ENCODE measurements around the gene SKOR1.

SKOR1 gene

GRCh38 chr15:67832031-67832551 is 6.8 kb downstream of the SKOR1 start:
- DNase-seq (ENCODE audit: low read depth) = peak; percentile 33

DNA sequence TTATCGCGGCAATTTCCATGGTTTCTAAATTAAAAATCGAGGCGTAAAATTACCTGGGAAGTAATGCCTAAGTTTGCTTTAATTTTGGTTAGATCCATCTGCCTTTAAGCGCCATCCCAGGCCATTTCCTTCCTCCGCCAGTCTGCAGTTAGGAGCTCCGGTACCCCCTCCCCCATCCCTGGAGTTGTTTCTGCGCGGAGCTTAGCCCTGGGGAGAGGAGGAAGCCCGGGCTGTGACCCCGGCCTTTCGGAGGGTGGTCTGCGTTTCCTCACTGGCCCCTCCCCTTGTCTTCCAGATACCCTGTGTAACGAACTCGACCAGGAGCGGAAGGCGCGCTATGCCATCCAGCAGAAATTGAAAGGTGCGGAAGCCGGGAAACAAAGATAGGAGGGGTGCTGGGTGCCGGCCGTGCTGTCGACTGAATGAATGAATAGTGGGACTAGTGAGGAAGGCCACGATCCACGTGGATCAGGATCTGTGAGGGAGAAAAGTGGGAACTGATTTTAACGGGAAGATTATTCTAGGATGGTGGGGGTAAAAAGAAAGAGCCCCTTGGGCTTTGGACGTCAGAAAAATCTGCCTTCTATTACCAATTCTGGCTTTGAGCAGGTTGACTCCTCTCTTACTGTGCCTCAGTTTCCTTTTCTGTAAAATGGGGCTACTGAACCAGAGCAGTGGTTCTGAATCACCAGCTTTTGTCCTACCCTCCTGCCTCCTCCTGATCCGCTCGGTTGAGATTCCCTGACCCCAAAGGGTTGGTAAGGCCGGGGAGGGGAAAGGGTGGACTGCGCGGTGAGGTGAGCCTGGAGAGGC is 7.8 kb downstream of the SKOR1 start:
- DNase-seq (ENCODE audit: low read depth) = no peak

DNA sequence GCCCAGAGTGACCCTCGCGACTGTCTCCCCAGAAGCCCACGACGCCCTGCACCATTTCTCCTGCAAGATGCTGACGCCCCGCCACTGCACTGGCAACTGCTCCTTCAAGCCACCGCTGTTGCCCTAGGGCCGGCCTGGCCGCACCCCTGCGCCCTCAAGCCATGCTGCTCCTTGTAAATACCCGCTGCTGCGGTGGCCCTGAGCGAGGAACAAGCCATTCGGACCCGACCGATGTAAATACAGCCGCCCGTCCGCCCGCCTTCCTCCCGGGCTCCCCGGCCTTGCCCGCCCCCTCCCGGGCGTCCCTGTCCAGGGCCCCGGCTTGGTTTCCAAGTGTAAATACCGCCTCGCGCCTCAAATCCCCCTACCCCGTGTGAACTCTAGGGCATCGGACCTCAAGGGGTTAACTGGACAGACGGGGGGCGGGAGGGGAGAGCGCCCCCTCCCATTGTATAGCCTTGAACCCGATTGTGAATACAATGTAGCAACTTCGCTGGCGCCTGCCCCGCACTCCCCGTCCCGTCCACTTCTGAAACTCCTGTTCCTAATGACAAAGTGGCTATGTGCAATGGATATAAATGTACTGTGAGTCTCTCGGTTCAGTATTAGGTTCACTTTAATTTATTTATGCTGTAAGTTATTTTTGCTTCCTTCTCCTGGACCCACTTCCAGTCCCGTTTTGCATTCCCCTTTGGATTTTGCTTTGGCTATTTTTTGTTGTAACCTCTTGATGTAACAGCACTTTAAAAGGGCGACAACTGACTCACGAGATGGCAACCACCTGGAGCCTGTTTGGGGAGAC is 8.6 kb downstream of the SKOR1 start:
- DNase-seq (ENCODE audit: low read depth) = no peak

DNA sequence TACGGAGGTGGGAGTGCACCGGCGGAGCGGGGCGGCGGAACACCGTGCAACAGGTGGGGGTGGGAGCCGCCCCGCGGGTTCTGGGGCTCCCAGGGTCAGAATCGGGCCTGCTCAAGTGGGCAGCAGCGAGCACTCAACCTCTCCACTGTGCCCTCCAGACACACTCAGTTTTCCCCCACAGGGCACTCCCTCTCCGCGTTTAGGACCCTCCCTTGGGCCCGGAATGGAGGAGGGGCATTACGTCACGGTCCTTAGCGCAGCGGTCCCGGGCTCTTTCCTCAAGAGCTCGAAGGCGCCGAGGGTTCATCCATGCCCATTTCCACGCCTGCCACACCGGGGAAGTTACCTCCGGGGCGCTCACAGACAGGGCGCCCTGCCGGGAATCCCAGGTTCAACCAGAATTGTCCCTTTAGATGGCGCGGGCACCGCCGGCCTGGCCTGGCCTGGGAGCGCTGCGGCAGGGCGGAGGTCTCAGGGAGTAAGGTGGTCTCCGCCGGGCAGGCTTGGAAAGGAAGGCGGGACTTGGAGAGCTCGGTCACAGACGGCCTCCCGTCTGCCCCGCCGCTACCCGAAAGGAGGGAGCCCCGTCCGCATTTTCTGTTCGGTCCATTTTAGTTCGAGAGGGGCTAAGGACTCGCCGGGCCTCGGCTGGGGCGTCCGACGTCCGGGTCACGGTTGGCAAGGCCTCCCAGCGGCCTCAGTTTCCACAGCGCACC is 9.4 kb downstream of the SKOR1 start:
- DNase-seq (ENCODE audit: low read depth) = no peak

DNA sequence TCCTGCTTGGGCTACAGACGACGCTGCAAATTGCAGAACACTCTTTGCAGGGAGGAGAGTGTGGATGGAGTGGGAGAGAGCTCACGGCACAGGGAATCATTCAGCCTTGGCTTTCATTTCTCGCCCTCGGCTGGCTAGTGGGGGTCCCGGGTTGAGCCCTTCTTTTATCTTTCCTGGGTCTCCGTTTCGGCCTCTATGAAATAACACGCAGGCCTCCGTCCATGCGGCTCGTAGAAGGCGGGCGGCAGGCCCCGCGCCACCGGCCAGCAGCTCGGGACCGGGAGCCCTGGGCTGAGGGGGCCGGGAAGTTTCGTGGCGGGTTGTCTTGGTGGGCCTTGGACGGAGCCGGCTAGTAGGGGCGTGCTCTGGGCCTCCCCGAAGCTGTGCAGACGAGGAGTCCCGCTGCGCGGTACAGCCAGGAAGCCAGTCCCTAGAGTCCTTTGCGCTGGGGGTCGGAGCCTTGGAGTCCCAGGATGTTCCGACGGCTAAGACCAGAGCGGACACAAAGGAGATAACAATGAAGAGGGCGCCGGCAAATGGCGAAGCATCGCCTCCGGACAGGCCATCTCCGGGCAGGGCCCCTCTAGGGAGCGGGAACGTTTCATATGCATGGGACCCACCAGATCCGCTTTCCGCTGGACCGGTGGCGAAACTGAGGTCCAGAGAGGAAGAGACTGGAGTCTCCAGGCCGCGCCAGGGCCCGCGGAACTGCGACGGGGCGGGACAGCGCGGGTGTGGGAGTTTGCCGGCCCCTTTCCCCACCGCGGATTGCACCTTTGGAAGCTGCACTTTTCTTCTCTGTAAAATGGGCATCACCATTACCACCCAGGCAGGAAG is 10.2 kb downstream of the SKOR1 start:
- no peak for DNase-seq (ENCODE audit: low read depth)

- DNase-seq (ENCODE audit: low read depth) = no peak
Measured at GRCh38 chr15:67836134-67836455, 10.8 kb downstream of the SKOR1 start.

- no peak for DNase-seq (ENCODE audit: low read depth)
Measured at GRCh38 chr15:67836477-67836876, 11.2 kb downstream of the SKOR1 start.

GRCh38 chr15:67836955-67837354 is 11.6 kb downstream of the SKOR1 start:
- DNase-seq (ENCODE audit: low read depth) = no peak

DNA sequence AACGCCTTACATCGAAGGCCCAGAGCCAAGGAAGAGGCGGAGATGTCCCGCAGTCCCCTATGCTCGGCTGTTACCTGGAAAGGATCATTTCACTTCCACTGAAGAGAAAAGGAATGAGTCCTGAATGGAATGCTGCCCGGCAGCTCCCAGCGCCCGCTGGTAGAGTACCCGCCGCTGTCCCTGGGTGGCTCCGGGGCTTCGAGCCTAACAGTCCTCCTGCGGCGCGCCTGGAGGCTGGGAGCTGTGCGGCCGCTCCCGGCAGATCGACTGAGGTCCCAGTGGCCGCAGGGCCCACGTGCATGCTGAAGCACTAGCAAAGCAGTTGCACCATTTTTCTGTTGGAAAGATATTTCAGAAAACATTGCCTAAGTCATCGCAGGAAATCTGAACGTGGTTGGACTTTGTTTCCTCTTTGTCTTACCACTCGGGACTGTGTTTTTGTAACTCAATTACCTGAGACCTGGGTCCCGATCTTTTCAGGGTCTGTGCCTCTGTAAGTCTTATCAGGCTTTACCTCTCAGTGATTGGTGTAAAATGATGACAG is 13.6 kb downstream of the SKOR1 start:
- peak; percentile 41 for DNase-seq (ENCODE audit: low read depth)

- DNase-seq (ENCODE audit: low read depth) = peak; percentile 22
Measured at GRCh38 chr15:67839499-67839928, 14.2 kb downstream of the SKOR1 start.

- DNase-seq (ENCODE audit: low read depth) = peak; percentile 92
Measured at GRCh38 chr15:67839929-67840748, 14.8 kb downstream of the SKOR1 start, which contains the start of gene RNU6-1. Gene RNU6-1 (minus strand): TSS chr15:67840045.

DNA sequence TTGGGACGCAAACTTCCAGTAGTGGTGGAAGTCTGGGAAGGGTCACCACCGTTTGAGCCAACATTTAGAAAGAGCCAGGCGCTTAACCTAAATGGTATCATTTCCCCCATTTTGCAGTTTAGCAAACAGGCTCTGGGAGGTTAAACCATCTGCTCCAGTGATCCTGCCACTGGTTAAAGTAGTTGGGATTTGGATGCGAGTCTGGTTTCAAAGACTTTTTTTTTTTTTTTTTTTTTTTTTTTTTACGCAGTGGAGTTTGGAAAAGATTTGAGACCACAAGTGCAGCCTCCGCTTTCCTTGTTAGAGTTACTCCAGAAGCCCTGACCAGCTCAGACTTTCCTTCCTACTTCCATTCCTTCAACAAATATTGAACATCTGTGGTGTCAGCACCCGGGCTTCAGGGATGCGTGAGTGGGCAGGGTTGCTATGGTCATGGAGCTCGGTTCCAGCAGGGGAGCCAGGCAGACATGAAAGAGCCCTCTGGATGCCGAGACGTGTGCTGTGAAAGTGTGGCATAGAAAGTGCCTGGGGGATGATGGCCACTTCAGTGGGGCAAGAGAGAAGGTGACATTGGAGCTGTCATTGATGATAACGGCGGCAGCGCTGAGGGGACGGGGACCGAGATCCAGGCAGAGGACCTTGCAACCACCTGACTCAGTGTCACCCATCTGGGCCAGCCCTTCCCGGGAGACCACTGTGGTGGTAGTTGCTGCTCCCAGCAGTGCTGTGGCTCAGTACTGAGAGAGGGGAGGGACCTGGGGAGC is 15.6 kb downstream of the SKOR1 start:
- peak; percentile 37 for DNase-seq (ENCODE audit: low read depth)

DNA sequence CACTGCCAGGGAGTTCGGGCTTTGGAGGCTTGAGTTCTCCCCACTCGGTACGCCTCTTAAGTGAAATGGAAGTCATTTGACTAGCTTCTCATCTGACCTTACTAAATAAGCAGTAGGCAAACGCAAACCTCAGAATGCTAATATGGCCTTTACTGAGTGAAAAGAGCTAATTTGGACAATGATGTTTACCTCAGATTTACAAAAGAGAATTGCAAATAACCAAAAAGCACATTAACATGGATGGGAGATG is 16.1 kb downstream of the SKOR1 start:
- DNase-seq (ENCODE audit: low read depth) = no peak

- no peak for DNase-seq (ENCODE audit: low read depth)
Measured at GRCh38 chr15:67843092-67843501, 17.8 kb downstream of the SKOR1 start.

GRCh38 chr15:67843571-67844387 is 18.5 kb downstream of the SKOR1 start:
- no peak for DNase-seq (ENCODE audit: low read depth)

GRCh38 chr15:67845974-67846373 is 20.7 kb downstream of the SKOR1 start:
- no peak for DNase-seq (ENCODE audit: low read depth)

GRCh38 chr15:67849538-67849937 is 24.2 kb downstream of the SKOR1 start:
- no peak for DNase-seq (ENCODE audit: low read depth)

DNA sequence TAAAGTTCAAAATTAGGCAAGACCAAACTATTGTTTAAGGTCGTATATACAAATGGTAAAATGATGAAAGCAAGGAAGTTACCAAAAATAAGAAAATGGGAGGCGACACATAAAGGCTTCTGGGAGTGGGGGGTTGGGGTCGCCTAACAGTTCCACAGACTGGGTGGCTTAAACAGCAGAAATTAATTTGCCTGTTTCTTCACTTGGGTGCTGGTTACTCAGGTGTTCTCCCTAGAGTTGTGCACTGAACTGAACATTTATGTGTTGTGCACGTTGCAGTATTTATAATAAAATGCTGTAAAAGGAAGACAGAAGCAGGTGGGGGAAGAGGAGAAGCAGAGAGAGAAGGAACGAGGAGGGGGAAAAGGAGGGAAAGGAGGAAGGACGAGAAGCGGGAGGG is 25.0 kb downstream of the SKOR1 start:
- DNase-seq (ENCODE audit: low read depth) = no peak

- no peak for DNase-seq (ENCODE audit: low read depth)
Measured at GRCh38 chr15:67850994-67851571, 25.8 kb downstream of the SKOR1 start.
